Neural progenitor cell (in vitro differentiated cells): ENCODE data around the gene DLX6.

ENCODE experiments used
- EZH2phosphoT487 ChIP-seq: fragments of 200-600 bp; sonication (generic); IDR thresholded peaks from 2 replicates; pipeline ENCODE4 v1.6.1; 2017; ENCODE audit warnings: antibody characterized with exemption
- TF ChIP-seq, protein P1 (sequence below): fragments of 200-600 bp; sonication (generic); IDR thresholded peaks from 2 replicates; pipeline ENCODE4 v1.5.1; 2017; ENCODE audit warnings: antibody characterized with exemption, mild to moderate bottlenecking

DNA sequence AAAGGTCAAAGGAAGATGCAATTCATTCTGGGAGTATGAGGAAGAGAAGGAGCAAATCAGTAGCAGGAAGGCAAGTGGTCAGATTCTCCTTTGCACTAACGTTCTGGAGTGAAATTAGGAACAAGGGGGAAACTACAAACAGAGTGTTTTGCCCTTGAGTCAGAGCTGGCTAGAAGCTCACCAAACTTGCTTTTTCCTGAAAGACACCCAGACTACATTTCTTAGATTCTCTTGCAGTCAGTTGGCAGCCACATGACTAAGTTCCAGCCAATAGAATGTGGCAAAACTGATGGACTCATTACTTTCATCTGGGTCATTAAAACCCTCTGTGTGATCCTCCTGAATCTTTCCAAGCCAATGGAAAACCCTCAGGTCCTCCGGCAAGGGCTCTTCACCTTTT, 37.9 kb downstream of the DLX6 start:
- TF ChIP-seq, protein P1, sequence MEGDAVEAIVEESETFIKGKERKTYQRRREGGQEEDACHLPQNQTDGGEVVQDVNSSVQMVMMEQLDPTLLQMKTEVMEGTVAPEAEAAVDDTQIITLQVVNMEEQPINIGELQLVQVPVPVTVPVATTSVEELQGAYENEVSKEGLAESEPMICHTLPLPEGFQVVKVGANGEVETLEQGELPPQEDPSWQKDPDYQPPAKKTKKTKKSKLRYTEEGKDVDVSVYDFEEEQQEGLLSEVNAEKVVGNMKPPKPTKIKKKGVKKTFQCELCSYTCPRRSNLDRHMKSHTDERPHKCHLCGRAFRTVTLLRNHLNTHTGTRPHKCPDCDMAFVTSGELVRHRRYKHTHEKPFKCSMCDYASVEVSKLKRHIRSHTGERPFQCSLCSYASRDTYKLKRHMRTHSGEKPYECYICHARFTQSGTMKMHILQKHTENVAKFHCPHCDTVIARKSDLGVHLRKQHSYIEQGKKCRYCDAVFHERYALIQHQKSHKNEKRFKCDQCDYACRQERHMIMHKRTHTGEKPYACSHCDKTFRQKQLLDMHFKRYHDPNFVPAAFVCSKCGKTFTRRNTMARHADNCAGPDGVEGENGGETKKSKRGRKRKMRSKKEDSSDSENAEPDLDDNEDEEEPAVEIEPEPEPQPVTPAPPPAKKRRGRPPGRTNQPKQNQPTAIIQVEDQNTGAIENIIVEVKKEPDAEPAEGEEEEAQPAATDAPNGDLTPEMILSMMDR, result no peak
- TF ChIP-seq EZH2phosphoT487, result no peak
